NCI-H526 treated with DMSO at 0.1 percent for 48 hours (cell line): ENCODE results near the gene CRISPLD2.
"Not testable (repeated sequence)": the region's sequence is repeated elsewhere in the genome, so short reads cannot be mapped to it uniquely, and the experiment has no call there.

ENCODE experiments used
- DNase-seq: peaks from one replicate; lab custom pipeline; 2025; lab: John Stamatoyannopoulos, UW

CRISPLD2 gene

GRCh38 chr16:84822990-84823389, 3.2 kb downstream of the CRISPLD2 start:
- DNase-seq: no peak

- DNase-seq: no peak
Observed at GRCh38 chr16:84823484-84823883, 3.7 kb downstream of the CRISPLD2 start.

GRCh38 chr16:84823926-84824325, 4.1 kb downstream of the CRISPLD2 start:
- DNase-seq: no peak

GRCh38 chr16:84825896-84826557, 6.2 kb downstream of the CRISPLD2 start:
- no peak for DNase-seq

- DNase-seq: no peak
Observed at GRCh38 chr16:84826558-84826941, 6.8 kb downstream of the CRISPLD2 start.

GRCh38 chr16:84827131-84827574, 7.4 kb downstream of the CRISPLD2 start:
- no peak for DNase-seq

- DNase-seq: no peak
Observed at GRCh38 chr16:84827897-84828296, 8.1 kb downstream of the CRISPLD2 start.

GRCh38 chr16:84828322-84828721, 8.5 kb downstream of the CRISPLD2 start:
- DNase-seq: no peak

- no peak for DNase-seq
Observed at GRCh38 chr16:84829168-84829965, 9.6 kb downstream of the CRISPLD2 start.

GRCh38 chr16:84830765-84831384, 11.1 kb downstream of the CRISPLD2 start:
- DNase-seq: no peak

- not testable (repeated sequence) for DNase-seq
Observed at GRCh38 chr16:84831728-84832127, 11.9 kb downstream of the CRISPLD2 start.

- DNase-seq: no peak
Observed at GRCh38 chr16:84832488-84833143, 12.8 kb downstream of the CRISPLD2 start.

GRCh38 chr16:84833144-84833500, 13.3 kb downstream of the CRISPLD2 start:
- DNase-seq: no peak

- DNase-seq: no peak
Observed at GRCh38 chr16:84833542-84834402, 14.0 kb downstream of the CRISPLD2 start.

GRCh38 chr16:84834403-84834772, 14.6 kb downstream of the CRISPLD2 start:
- no peak for DNase-seq

GRCh38 chr16:84836234-84836647, 16.5 kb downstream of the CRISPLD2 start:
- no peak for DNase-seq

- no peak for DNase-seq
Observed at GRCh38 chr16:84836967-84837366, 17.2 kb downstream of the CRISPLD2 start.

GRCh38 chr16:84838383-84838948, 18.7 kb downstream of the CRISPLD2 start:
- no peak for DNase-seq

GRCh38 chr16:84839054-84839453, 19.3 kb downstream of the CRISPLD2 start:
- DNase-seq: no peak

- no peak for DNase-seq
Observed at GRCh38 chr16:84839956-84840355, 20.2 kb downstream of the CRISPLD2 start.
